Right cardiac atrium (tissue), 5 donors: ENCODE measurements around the gene C2CD4C. TPM values are rescaled to one million over a fixed set of nuclear protein-coding genes. Genes with fewer than 3 reads are reported as not detected.
"Not testable (repeated sequence)": the region's sequence is repeated elsewhere in the genome, so short reads cannot be mapped to it uniquely, and the experiment has no call there.

Experiments
- ATAC-seq, 2 donors: fragments of 200-7000 bp; cut with Tn5 transposase; one replicate each; pipeline versions ENCODE4 v1.8.0 to v1.9.1; 2020; ENCODE audit warnings: moderate library complexity in 2 of 2, mild to moderate bottlenecking in 1 of 2
- DNase-seq, 3 donors: peaks; one replicate each; pipeline ENCODE4 v3.0.0-alpha.2; 2020
- H3K27ac ChIP-seq: one replicate; pipeline ENCODE4 v1.5.1; 2013; ENCODE audit warnings: mild to moderate bottlenecking, low read length, control low read depth, moderate library complexity
- H3K27me3 ChIP-seq: one replicate; pipeline ENCODE4 v1.6.1; 2013; ENCODE audit not compliant: control insufficient read depth, insufficient read depth
- H3K4me1 ChIP-seq: one replicate; pipeline ENCODE4 v1.6.1; 2013; ENCODE audit warnings: low read length; ENCODE audit not compliant: control insufficient read depth, insufficient read depth
- H3K4me3 ChIP-seq: one replicate; pipeline ENCODE4 v1.5.1; 2013; ENCODE audit warnings: low read length, control low read depth
- H3K9me3 ChIP-seq: one replicate; pipeline ENCODE4 v1.6.1; 2013; ENCODE audit warnings: low read length; ENCODE audit not compliant: control insufficient read depth
- WGBS: extraction: QIAGEN DNeasy Blood & Tissue Kit; methylation state at CpG from one replicate; pipeline ENCODE4 v1.1.7; 2013; 5-methylcytosine and 5-hydroxymethylcytosine counted together
- intact Hi-C, 4 donors: fragments of 100-400 bp; cut with DNase I; formaldehyde crosslinking; loops; one replicate each; pipeline versions ENCODE4 v1.11.0 to v1.14.0; 2022 to 2023
- polyA plus RNA-seq: library from polyadenylated mRNA; stranded (reverse); fragments of 200-250 nt; gene quantifications from one replicate; pipeline ENCODE4 v1.2.3, GENCODE V29; 2013
- total RNA-seq, 4 donors: library from RNA; stranded (reverse); fragmentation: NEBNext Ultra II Directional; extraction: Animal tissue kit (Norgen Biotek cat#: 25700); gene quantifications; one replicate each; pipeline ENCODE4 v1.2.1, GENCODE V29; 2021
- donor health status: healthy with polysubstance abuse.
- donor health status: DM: no; HTN: yes; CAD: no.
- donor health status: DM: no; HTN: no; CAD: no.
- donor health status: DM: no; HTN: yes; CAD: no; lungs with severe emphysema.
- donor health status: DM: yes; HTN: yes; CAD: no.

Gene C2CD4C
- total and polyA plus RNA-seq, 5 donors: 0.35 to 1.2 (median 0.64) TPM

GRCh38 chr19:437041-437440, 28.1 kb upstream of the C2CD4C start:
- no peak overlapping the region for H3K4me3 ChIP-seq
- no peak for ATAC-seq
- WGBS: 89% methylated on average over 22 of the region's 22 CpGs
- intact Hi-C loops: no loop called here
- no peaks in the 10 kb centered on the region for H3K9me3 ChIP-seq
- DNase-seq: peak in 1 of 3 donors; percentile 20
- H3K4me1 ChIP-seq: no peaks in the 10 kb centered on the region
- H3K27me3 ChIP-seq: no peaks in the 10 kb centered on the region
- no peak overlapping the region for H3K27ac ChIP-seq

- ATAC-seq (peak in 1 of 2 donors; percentile 7), DNase-seq (peak in 1 of 3 donors; percentile 37)
- Histone ChIP-seq H3K9me3 (no peaks in the 10 kb centered on the region), H3K4me3 (no peak overlapping the region), H3K27me3 (no peaks in the 10 kb centered on the region), H3K27ac (no peak overlapping the region), H3K4me1 (no peaks in the 10 kb centered on the region)
- WGBS: 89% methylated on average over 29 of the region's 29 CpGs
- intact Hi-C loops: no loop called here
Observed at GRCh38 chr19:436413-436950, 27.5 kb upstream of the C2CD4C start.

- Histone ChIP-seq H3K9me3 (no peaks in the 10 kb centered on the region), H3K27me3 (no peaks in the 10 kb centered on the region), H3K4me3 (no peak overlapping the region), H3K27ac (no peak overlapping the region), H3K4me1 (no peaks in the 10 kb centered on the region)
- DNase-seq: peak in 1 of 3 donors; percentile 46
- intact Hi-C loops: no loop called here
- ATAC-seq: peak; percentile 11 to 34
- 84% methylated on average over 33 of the region's 33 CpGs for WGBS
Observed at GRCh38 chr19:435707-436412, 26.9 kb upstream of the C2CD4C start.

- no peak for ATAC-seq
- H3K27ac ChIP-seq: no peak overlapping the region
- WGBS: 95% methylated on average over 26 of the region's 26 CpGs
Observed at GRCh38 chr19:435056-435706, 26.2 kb upstream of the C2CD4C start.

GRCh38 chr19:434152-434960, 25.4 kb upstream of the C2CD4C start:
- WGBS: 92% methylated on average over 22 of the region's 22 CpGs

More at GRCh38 chr19:435056-435706, 26.2 kb upstream of the C2CD4C start:
- no peaks in the 10 kb centered on the region for H3K4me1 ChIP-seq
- peak in 1 of 3 donors; percentile 23 for DNase-seq
- no peak overlapping the region for H3K4me3 ChIP-seq
- no peaks in the 10 kb centered on the region for H3K27me3 ChIP-seq
- intact Hi-C loops: no loop called here
- H3K9me3 ChIP-seq: no peaks in the 10 kb centered on the region

GRCh38 chr19:430701-431100, 21.8 kb upstream of the C2CD4C start:
- ATAC-seq (no peak), DNase-seq (peak in 1 of 3 donors; percentile 11)
- Histone ChIP-seq H3K27ac (no peak overlapping the region), H3K4me3 (no peak overlapping the region), H3K27me3 (no peaks in the 10 kb centered on the region), H3K9me3 (no peaks in the 10 kb centered on the region), H3K4me1 (no peaks in the 10 kb centered on the region)
- WGBS: 98% methylated on average over 10 of the region's 10 CpGs
- intact Hi-C loops: no loop called here

More at GRCh38 chr19:434152-434960, 25.4 kb upstream of the C2CD4C start:
- Histone ChIP-seq H3K4me1 (no peaks in the 10 kb centered on the region), H3K27ac (no peak overlapping the region), H3K4me3 (no peak overlapping the region), H3K27me3 (no peaks in the 10 kb centered on the region), H3K9me3 (no peaks in the 10 kb centered on the region)
- ATAC-seq (no peak), DNase-seq (peak in 1 of 3 donors; percentile 44)
- intact Hi-C loops: no loop called here

- Histone ChIP-seq H3K27ac (no peak overlapping the region), H3K9me3 (no peaks in the 10 kb centered on the region), H3K4me1 (no peaks in the 10 kb centered on the region), H3K27me3 (no peaks in the 10 kb centered on the region), H3K4me3 (no peak overlapping the region)
- ATAC-seq: no peak
- no peak for DNase-seq
- intact Hi-C loops: no loop called here
- WGBS: 92% methylated on average over 15 of the region's 15 CpGs
Observed at GRCh38 chr19:428149-428548, 19.2 kb upstream of the C2CD4C start.

- H3K27ac ChIP-seq, H3K4me1 ChIP-seq, H3K9me3 ChIP-seq, DNase-seq, H3K4me3 ChIP-seq, ATAC-seq, H3K27me3 ChIP-seq, intact Hi-C loops: not testable (repeated sequence)
- WGBS: 70% methylated on average over 19 of the region's 19 CpGs
Observed at GRCh38 chr19:427675-428074, 18.7 kb upstream of the C2CD4C start.

GRCh38 chr19:426725-427445, 17.9 kb upstream of the C2CD4C start:
- DNase-seq: peak in 1 of 3 donors; percentile 55
- H3K9me3 ChIP-seq: no peaks in the 10 kb centered on the region
- WGBS: 78% methylated on average over 48 of the region's 51 CpGs
- ATAC-seq: peak; percentile 29 to 42
- no peaks in the 10 kb centered on the region for H3K4me1 ChIP-seq
- no peak overlapping the region for H3K4me3 ChIP-seq
- H3K27me3 ChIP-seq: no peaks in the 10 kb centered on the region
- intact Hi-C loops: no loop called here
- no peak overlapping the region for H3K27ac ChIP-seq

GRCh38 chr19:425056-425455, 16.1 kb upstream of the C2CD4C start:
- H3K9me3 ChIP-seq: no peaks in the 10 kb centered on the region
- 93% methylated on average over 26 of the region's 26 CpGs for WGBS
- ATAC-seq (peak; percentile 10 to 29), DNase-seq (peak in 1 of 3 donors; percentile 50)
- no peak overlapping the region for H3K4me3 ChIP-seq
- no peaks in the 10 kb centered on the region for H3K27me3 ChIP-seq
- H3K27ac ChIP-seq: no peak overlapping the region
- intact Hi-C loops: no loop called here
- H3K4me1 ChIP-seq: no peaks in the 10 kb centered on the region
